GM12864 (cell line): ENCODE results near the gene NOP9.
"Not testable (repeated sequence)": the region's sequence is repeated elsewhere in the genome, so short reads cannot be mapped to it uniquely, and the experiment has no call there.

Source experiments
- DNase-seq: peaks from one replicate; pipeline ENCODE4 v3.0.0-alpha.2; 2011; ENCODE audit warnings: low read depth
- H3K4me3 ChIP-seq: 2 replicates; pipeline ENCODE4 v1.5.1; 2011; ENCODE audit warnings: mild to moderate bottlenecking, low read depth, low read length, control low read depth
- TF ChIP-seq, protein P1 (sequence below): IDR thresholded peaks from 2 replicates; pipeline ENCODE4 v1.5.1; 2011; ENCODE audit warnings: low read depth, mild to moderate bottlenecking, moderate library complexity, low read length, control low read depth, inconsistent platforms; ENCODE audit errors: missing control alignments

NOP9 gene

GRCh38 chr14:24349742-24350141, 50.1 kb downstream of the NOP9 start:
- TF ChIP-seq, protein P1, sequence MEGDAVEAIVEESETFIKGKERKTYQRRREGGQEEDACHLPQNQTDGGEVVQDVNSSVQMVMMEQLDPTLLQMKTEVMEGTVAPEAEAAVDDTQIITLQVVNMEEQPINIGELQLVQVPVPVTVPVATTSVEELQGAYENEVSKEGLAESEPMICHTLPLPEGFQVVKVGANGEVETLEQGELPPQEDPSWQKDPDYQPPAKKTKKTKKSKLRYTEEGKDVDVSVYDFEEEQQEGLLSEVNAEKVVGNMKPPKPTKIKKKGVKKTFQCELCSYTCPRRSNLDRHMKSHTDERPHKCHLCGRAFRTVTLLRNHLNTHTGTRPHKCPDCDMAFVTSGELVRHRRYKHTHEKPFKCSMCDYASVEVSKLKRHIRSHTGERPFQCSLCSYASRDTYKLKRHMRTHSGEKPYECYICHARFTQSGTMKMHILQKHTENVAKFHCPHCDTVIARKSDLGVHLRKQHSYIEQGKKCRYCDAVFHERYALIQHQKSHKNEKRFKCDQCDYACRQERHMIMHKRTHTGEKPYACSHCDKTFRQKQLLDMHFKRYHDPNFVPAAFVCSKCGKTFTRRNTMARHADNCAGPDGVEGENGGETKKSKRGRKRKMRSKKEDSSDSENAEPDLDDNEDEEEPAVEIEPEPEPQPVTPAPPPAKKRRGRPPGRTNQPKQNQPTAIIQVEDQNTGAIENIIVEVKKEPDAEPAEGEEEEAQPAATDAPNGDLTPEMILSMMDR = no peak

GRCh38 chr14:24351517-24351916, 51.9 kb downstream of the NOP9 start:
- DNase-seq = no peak
- H3K4me3 ChIP-seq = no peak overlapping the region
- TF ChIP-seq, protein P1 = no peak

More at GRCh38 chr14:24349742-24350141, 50.1 kb downstream of the NOP9 start:
- no peak overlapping the region for H3K4me3 ChIP-seq
- no peak for DNase-seq

- DNase-seq = no peak
- TF ChIP-seq, protein P1 = no peak
- no peak overlapping the region for H3K4me3 ChIP-seq
These were observed 54.2 kb downstream of the NOP9 start for GRCh38 chr14:24353559-24354481.

GRCh38 chr14:24354482-24354825, 54.8 kb downstream of the NOP9 start:
- not testable (repeated sequence) for DNase-seq, H3K4me3 ChIP-seq

DNA sequence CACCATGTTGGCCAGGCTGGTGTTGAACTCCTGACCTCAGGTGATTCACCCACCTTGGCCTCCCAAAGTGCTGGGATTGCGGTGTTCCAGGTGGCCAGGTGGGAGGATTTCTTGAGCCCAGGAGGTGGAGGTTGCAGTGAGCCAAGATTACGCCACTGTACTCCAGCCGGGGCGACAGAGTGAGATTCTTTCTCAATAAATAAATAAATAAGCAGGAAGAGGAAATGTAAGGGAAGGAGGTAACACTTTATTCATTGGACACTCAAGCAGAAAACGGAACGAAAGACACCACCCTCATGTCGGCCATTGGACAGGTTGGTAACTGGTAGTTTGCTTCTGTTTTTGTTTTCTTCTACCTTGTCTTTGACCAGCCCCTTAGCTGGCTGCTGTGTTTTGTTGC, 55.4 kb downstream of the NOP9 start:
- no peak for DNase-seq
- TF ChIP-seq, protein P1 = no peak
- no peak overlapping the region for H3K4me3 ChIP-seq

DNA sequence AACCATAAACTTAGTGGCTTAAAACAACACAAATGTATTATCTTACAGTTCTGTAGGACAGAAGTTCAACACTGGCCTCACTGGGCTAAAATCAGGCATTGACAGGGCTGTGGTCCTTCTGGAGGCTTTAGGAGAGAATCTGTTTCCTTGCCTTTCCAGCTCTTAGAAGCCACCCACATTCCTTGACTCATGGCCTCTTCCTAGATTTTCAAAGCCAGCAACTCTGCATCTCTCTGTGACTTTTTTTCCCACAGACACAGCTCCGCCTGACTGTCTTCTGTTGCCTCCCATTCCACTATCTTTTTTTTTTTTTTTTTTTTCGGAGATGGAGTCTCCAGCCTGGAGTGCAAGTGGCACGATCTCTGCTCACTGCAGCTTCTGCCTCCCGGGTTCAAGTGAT, 56.6 kb downstream of the NOP9 start:
- TF ChIP-seq, protein P1 = no peak
- no peak for DNase-seq
- no peak overlapping the region for H3K4me3 ChIP-seq
